NCI-H128 (cell line): ENCODE measurements around the gene RAB12.
"Not testable (repeated sequence)": the region's sequence is repeated elsewhere in the genome, so short reads cannot be mapped to it uniquely, and the experiment has no call there.

Experiments
- DNase-seq: peaks from one replicate; lab custom pipeline; 2025; ENCODE audit not compliant: unreplicated experiment; lab: John Stamatoyannopoulos, UW

RAB12 gene

GRCh38 chr18:8608795-8609658 is at the start of gene RAB12:
TSS of gene RAB12 (plus strand) at chr18:8609437. CDS start at chr18:8609440, 3 bp downstream.
- peak; percentile 71 for DNase-seq

- no peak for DNase-seq
Observed at GRCh38 chr18:8559612-8560186, 49.5 kb upstream of the RAB12 start.

- no peak for DNase-seq
Observed at GRCh38 chr18:8561123-8561910, 47.9 kb upstream of the RAB12 start.

- no peak for DNase-seq
Observed at GRCh38 chr18:8562070-8562469, 47.2 kb upstream of the RAB12 start.

GRCh38 chr18:8562919-8563318 is 46.3 kb upstream of the RAB12 start:
- DNase-seq: no peak

- no peak for DNase-seq
Observed at GRCh38 chr18:8571399-8571798, 37.8 kb upstream of the RAB12 start.

GRCh38 chr18:8573766-8574165 is 35.5 kb upstream of the RAB12 start:
- DNase-seq: not testable (repeated sequence)

GRCh38 chr18:8584798-8585197 is 24.4 kb upstream of the RAB12 start:
- no peak for DNase-seq

GRCh38 chr18:8586941-8587340 is 22.3 kb upstream of the RAB12 start:
- DNase-seq: no peak

- DNase-seq: no peak
Observed at GRCh38 chr18:8595445-8595844, 13.8 kb upstream of the RAB12 start.

GRCh38 chr18:8601277-8602032 is 7.8 kb upstream of the RAB12 start:
- DNase-seq: no peak

- no peak for DNase-seq
Observed at GRCh38 chr18:8602040-8602439, 7.2 kb upstream of the RAB12 start.

- DNase-seq: no peak
Observed at GRCh38 chr18:8602557-8602956, 6.7 kb upstream of the RAB12 start.

GRCh38 chr18:8603663-8604520 is 5.3 kb upstream of the RAB12 start:
- no peak for DNase-seq

- no peak for DNase-seq
Observed at GRCh38 chr18:8605974-8606373, 3.3 kb upstream of the RAB12 start.

GRCh38 chr18:8607776-8608742 is 1.2 kb upstream of the RAB12 start:
- DNase-seq: no peak

- no peak for DNase-seq
Observed at GRCh38 chr18:8609659-8610458, 622 bp downstream of the RAB12 start.

GRCh38 chr18:8610459-8610851 is 1.2 kb downstream of the RAB12 start:
- no peak for DNase-seq
